ENCODE results near the gene LANCL2. TPM values are rescaled to one million over a fixed set of nuclear protein-coding genes. Genes with fewer than 3 reads are reported as not detected.
"Not testable (repeated sequence)": the region's sequence is repeated elsewhere in the genome, so short reads cannot be mapped to it uniquely, and the experiment has no call there.

Gene LANCL2
- total RNA-seq, 1 donor, result 13.8 TPM

DNA sequence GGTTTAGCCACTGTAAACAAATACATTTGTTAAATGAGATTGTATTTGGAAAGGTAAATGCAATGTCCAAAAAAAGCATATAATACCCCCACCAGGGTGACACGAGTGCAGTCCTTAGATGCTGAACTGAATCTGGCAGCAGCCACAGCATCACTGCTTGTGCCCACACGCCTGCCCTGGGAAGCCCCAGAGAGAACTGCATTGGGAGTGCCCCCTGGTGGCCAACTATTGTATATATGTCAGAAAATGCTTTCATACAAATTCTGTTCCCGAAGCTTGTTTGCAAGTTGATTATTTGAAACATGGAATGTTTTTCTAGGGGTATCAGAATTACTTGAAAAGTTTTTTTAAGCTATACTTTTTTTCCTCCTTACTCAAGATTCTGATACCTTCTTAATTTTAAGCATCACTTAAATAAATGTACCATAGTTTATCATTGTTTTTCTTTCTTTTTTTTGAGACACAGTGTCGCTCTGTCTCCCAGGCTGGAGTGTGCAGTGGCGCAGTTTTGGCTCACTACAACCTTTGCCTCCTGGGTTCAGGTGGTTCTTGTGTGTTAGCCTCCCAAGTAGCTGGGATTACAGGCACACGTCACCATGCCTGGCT, 50.1 kb downstream of the LANCL2 start:
- H3K4me3 ChIP-seq (ENCODE audit: low read depth, low read length), result no peak overlapping the region
- DNase-seq (ENCODE audit: low read depth), result peak; percentile 74
- TF ChIP-seq, protein P1, sequence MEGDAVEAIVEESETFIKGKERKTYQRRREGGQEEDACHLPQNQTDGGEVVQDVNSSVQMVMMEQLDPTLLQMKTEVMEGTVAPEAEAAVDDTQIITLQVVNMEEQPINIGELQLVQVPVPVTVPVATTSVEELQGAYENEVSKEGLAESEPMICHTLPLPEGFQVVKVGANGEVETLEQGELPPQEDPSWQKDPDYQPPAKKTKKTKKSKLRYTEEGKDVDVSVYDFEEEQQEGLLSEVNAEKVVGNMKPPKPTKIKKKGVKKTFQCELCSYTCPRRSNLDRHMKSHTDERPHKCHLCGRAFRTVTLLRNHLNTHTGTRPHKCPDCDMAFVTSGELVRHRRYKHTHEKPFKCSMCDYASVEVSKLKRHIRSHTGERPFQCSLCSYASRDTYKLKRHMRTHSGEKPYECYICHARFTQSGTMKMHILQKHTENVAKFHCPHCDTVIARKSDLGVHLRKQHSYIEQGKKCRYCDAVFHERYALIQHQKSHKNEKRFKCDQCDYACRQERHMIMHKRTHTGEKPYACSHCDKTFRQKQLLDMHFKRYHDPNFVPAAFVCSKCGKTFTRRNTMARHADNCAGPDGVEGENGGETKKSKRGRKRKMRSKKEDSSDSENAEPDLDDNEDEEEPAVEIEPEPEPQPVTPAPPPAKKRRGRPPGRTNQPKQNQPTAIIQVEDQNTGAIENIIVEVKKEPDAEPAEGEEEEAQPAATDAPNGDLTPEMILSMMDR (IDR thresholded peaks at IDR 0.05; ENCODE audit: insufficient read depth, low read depth, low read length), result peak; percentile 80

DNA sequence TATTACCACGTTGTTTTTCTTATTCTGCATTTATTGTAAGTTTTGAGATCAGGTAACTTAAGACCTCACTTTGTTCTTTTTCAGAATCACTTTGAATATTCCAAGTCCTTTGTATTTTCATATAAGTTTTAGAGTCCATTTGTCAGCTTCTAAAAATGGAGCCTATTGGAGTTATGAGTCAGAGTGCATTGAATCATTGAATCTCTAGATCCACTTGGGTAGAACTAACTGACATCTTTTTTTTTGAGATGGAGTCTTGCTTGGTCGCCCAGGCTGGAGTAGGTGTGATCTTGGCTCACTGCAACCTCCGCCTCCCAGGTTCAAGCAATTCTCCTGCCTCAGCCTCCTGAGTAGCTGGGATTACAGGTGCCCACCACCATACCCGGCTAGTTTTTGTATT, 52.3 kb downstream of the LANCL2 start:
- H3K4me3 ChIP-seq (ENCODE audit: low read depth, low read length); DNase-seq (ENCODE audit: low read depth): not testable (repeated sequence)

DNA sequence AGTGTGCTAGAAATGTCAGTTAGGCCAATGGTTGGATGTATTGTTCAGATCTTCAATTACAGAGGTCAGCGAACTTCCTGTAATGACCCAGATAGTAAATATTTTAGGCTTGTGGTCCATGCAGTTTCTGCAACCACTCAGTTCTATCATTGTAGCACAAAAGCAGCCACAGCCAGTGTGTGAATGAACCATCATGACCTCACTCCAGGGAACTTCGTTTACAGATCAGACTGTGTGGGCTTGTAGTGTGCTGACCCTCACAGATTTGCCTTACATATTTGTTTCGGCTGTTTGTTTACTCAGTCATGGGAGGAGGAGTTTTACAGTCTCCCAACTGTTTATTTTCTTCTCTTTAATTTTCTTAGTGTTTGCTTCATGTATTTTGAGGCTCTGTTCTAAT, 55.4 kb downstream of the LANCL2 start:
- no peak overlapping the region for H3K4me3 ChIP-seq (ENCODE audit: low read depth, low read length)
- peak; percentile 52 for DNase-seq (ENCODE audit: low read depth)
- TF ChIP-seq, protein P1 (IDR thresholded peaks at IDR 0.05; ENCODE audit: insufficient read depth, low read depth, low read length), result no peak

DNA sequence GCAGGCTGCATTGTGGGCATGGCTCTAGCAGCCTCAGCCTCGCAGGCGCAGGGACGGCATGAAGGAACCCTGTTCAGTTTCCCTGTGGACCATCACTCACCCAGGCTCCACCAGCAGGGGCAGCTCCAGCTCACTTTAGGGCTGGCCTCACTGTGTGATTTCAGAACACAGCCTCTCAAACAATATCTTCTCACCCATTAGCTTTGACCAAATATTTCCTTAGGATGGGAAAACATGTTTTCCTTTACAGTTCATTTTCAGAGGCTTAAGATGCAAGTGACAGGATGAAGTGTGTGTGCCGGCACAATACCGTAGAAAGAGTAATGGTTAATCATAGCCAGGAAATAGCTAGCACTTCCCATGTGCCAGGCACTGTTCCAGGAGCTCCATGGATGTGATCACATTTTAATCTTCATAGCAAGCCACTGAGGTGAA, 58.2 kb downstream of the LANCL2 start:
- H3K4me3 ChIP-seq (ENCODE audit: low read depth, low read length), result no peak overlapping the region
- no peak for DNase-seq (ENCODE audit: low read depth)
- TF ChIP-seq, protein P1 (IDR thresholded peaks at IDR 0.05; ENCODE audit: insufficient read depth, low read depth, low read length), result peak; percentile 37

DNA sequence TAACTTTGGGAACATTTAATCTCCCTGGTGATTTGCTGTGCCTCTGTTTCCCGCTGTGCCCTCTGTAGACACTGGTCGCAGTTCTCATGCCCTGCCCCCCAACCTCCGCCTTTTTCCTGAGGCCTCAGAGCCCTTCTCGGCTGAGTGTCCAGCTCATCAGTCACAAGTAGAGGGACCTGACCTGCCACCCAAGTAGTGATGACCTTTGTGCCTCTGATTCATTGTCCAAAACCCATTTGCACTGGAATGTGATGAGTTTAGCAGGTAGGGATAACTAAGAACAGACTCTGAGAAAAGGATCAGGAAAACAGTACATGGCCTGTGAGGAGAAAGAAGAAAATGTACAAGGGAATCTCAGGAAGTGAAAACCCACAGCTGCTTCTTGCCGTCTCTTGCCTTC, 58.8 kb downstream of the LANCL2 start:
- H3K4me3 ChIP-seq (ENCODE audit: low read depth, low read length), result no peak overlapping the region
- no peak for DNase-seq (ENCODE audit: low read depth)
- TF ChIP-seq, protein P1 (IDR thresholded peaks at IDR 0.05; ENCODE audit: insufficient read depth, low read depth, low read length), result no peak

DNA sequence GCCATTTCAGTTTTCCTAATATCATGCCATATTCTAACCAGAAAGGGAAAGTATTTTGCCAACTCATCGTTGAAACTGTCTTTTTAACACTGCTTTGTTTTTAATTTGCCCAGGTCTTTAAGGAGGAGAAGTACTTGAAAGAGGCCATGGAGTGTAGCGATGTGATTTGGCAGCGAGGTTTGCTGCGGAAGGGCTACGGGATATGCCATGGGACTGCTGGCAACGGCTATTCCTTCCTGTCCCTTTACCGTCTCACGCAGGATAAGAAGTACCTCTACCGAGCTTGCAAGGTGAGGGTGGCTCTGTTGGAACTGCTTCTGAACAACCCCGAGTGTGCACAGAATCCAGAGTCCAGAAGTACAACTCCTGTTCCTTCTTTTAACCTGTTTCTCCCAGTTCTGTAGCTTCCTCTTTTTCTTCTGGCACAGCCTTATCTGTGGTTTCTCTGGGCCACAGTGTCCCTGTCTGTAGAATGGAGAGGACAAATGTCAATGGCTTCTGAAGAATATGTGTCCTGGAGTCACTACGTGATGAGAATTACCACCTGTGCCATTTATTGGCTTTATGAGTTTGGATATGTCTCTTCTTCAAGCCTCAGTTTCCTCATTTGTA, 60.1 kb downstream of the LANCL2 start:
- TF ChIP-seq, protein P1 (IDR thresholded peaks at IDR 0.05; ENCODE audit: insufficient read depth, low read depth, low read length), result no peak
- DNase-seq (ENCODE audit: low read depth), result no peak
- H3K4me3 ChIP-seq (ENCODE audit: low read depth, low read length), result no peak overlapping the region

DNA sequence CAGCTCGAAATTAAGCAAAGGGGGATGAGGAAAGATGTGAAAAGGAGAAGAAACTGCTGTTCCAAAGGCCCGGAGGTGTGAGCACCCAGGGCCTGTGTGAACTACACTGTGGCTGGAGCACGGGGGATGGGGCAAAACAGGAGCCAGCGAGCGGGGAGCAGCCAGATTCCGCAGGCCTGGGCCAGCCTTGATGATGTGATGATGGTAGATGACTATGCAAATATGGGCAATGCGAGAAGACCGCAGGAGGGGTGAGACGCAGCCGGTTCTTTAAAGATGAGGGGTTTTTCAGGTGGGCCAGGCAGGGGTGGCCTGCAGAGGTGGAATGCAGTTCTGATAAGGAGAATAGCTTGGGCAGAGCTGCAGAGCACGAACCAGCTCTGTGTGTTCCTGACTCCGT, 61.5 kb downstream of the LANCL2 start:
- H3K4me3 ChIP-seq (ENCODE audit: low read depth, low read length), result no peak overlapping the region
- TF ChIP-seq, protein P1 (IDR thresholded peaks at IDR 0.05; ENCODE audit: insufficient read depth, low read depth, low read length), result no peak
- DNase-seq (ENCODE audit: low read depth), result no peak

Data from fibroblast of villous mesenchyme (primary cell).